ENCODE results near the gene SHISA5. TPM values are rescaled to one million over a fixed set of nuclear protein-coding genes. Genes with fewer than 3 reads are reported as not detected.
"Not testable (repeated sequence)": the region's sequence is repeated elsewhere in the genome, so short reads cannot be mapped to it uniquely, and the experiment has no call there.

Gene SHISA5
- total RNA-seq, 2 experiments from 2014 or later: 68.8 to 73.5 TPM

DNA sequence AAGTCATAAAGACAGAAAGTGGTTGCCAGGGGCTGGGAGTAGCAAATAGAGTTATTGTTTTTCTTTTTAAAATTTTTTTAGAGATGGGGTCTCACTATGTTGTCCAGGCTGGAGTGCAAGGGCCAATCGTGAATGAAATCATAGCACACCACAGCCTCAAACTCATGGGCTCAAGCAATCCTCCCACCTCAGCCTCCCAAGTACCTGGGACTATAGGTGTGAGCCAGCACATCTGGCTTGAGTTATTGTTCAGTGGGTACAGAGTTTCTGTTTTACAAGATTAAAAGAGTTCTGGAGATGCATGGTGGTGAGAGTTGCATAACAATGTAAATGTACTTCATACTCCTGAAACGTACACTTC is 29.0 kb upstream of the SHISA5 start:
- DNase-seq: no peak
- H3K4me1 Mint-ChIP-seq: no peaks in the 10 kb centered on the region
- H3K36me3 Mint-ChIP-seq: peaks cover 21% of the 10 kb centered on the region
- no peak overlapping the region for H3K4me3 Mint-ChIP-seq
- H3K9me3 Mint-ChIP-seq: no peaks in the 10 kb centered on the region
- no peak overlapping the region for H3K27ac Mint-ChIP-seq
- no peaks in the 10 kb centered on the region for H3K27me3 Mint-ChIP-seq

DNA sequence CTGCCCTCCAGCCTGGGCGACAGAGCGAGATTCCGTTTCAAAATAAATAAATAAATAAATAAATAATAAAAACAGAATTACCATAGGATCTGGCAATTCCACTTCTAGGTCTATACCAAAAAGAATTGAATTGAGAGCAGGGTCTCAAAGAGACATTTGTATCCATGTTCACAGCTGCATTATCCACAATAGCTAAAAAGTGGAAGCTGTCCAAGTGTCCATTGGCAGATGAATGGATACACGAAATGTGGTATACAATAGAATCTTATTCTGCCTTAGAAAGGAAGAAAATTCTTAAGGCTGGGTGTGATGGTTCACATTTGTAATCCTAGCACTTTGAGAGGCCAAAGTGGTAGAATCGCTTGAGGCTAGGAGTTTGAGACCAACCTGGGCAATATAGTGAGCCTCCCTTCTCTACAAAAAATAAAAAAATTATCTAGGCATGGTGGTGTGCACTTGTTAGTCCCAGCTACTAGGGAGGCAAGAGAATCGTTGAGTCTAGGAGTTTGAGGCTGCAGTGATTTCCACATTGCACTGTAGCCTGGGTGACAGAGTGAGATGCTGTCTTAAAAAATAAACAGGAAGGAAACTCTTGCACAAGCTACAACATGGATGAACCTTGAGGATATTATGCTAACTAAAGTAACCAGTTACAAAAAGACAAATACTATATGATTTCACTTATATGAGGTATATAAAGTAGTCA is 28.4 kb upstream of the SHISA5 start:
- DNase-seq: no peak
- H3K27me3 Mint-ChIP-seq: no peaks in the 10 kb centered on the region
- no peak overlapping the region for H3K27ac Mint-ChIP-seq
- H3K9me3 Mint-ChIP-seq: no peaks in the 10 kb centered on the region
- peaks cover 23% of the 10 kb centered on the region for H3K36me3 Mint-ChIP-seq
- no peaks in the 10 kb centered on the region for H3K4me1 Mint-ChIP-seq
- no peak overlapping the region for H3K4me3 Mint-ChIP-seq

DNA sequence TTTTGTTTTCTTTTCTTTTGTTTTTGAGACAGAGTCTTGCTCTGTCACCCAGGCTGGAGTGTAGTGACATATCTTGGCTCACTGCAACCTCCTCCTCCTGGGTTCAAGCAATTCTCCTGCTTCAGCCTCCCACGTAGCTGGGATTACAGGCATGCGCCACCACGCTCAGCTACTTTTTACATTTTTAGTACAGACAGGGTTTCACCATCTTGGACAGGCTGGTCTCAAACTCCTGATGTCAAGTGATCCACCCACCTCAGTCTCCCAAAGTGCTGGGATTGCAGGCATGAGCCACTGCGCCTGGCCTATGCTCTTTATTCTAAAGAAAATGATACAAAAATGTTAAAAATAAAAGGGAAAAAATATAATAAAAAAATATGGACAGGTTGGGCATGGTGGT is 26.7 kb upstream of the SHISA5 start:
- H3K36me3 Mint-ChIP-seq: peaks cover 33% of the 10 kb centered on the region
- H3K4me1 Mint-ChIP-seq, DNase-seq, H3K4me3 Mint-ChIP-seq, H3K9me3 Mint-ChIP-seq, H3K27ac Mint-ChIP-seq, H3K27me3 Mint-ChIP-seq: not testable (repeated sequence)

DNA sequence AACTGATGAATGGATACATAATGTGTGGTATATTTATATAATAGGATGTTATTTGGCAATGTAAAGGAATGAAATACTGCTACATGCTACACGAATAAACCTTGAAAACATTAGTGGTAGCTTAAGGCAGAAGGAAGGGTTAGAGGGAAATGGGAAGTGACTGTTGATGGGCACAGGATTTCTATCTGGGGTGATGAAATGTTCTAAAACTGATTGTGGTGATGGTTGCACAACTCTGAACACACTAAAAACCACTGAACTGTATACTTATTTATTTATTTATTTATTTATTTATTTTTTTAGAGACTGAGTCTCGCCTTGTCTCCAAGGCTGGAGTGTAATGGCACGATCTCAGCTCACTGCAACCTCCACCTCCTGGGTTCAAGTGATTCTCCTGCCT is 24.8 kb upstream of the SHISA5 start:
- H3K36me3 Mint-ChIP-seq: peaks cover 21% of the 10 kb centered on the region
- no peaks in the 10 kb centered on the region for H3K4me1 Mint-ChIP-seq
- no peak overlapping the region for H3K4me3 Mint-ChIP-seq
- H3K27me3 Mint-ChIP-seq: no peaks in the 10 kb centered on the region
- H3K9me3 Mint-ChIP-seq: no peaks in the 10 kb centered on the region
- no peak for DNase-seq
- H3K27ac Mint-ChIP-seq: no peak overlapping the region

DNA sequence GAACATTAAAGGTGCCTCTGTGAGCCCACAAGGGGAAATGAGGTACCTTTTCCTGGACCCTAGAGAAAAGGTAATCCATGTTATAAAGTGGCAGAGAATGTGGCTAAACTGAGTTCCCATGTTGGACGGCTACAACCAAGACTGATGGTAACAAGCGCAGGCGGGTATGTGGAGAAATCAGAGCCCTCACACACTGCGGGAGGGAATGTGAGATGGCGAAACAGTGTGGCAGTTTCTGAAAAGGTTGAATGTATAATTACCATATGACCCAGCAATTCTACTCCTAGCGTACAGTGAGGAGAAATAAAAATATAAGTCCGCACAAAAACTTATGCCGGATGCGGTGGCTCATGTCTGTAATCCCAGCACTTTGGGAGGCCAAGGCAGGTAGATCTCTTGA is 24.1 kb upstream of the SHISA5 start:
- Mint-ChIP-seq H3K36me3 (peaks cover 21% of the 10 kb centered on the region), H3K27ac (no peak overlapping the region), H3K9me3 (no peaks in the 10 kb centered on the region), H3K27me3 (no peaks in the 10 kb centered on the region), H3K4me1 (no peaks in the 10 kb centered on the region), H3K4me3 (no peak overlapping the region)
- DNase-seq: no peak

DNA sequence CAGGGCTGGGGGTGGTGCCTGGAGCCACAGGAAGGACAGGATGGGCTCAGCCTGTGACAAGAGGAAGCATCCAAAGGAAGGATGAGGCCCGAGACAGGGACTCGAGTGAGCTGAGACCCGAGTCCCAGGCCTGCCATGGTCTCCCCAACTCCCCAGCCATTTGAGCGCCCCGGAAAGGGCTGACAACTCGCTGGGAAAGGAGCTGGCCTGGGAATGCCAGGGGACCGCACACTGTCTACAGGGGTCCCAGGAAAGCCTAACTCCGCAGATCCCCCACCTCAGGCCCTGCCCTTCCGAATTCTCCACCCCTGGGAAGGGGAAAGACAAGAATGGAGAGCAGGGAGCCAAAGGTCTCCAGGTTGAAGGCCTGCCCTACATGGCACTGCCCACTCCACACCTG is 21.0 kb upstream of the SHISA5 start:
- Mint-ChIP-seq H3K4me3 (no peak overlapping the region), H3K9me3 (no peaks in the 10 kb centered on the region), H3K36me3 (peaks cover 17% of the 10 kb centered on the region), H3K27me3 (no peaks in the 10 kb centered on the region), H3K4me1 (no peaks in the 10 kb centered on the region), H3K27ac (no peak overlapping the region)
- no peak for DNase-seq

DNA sequence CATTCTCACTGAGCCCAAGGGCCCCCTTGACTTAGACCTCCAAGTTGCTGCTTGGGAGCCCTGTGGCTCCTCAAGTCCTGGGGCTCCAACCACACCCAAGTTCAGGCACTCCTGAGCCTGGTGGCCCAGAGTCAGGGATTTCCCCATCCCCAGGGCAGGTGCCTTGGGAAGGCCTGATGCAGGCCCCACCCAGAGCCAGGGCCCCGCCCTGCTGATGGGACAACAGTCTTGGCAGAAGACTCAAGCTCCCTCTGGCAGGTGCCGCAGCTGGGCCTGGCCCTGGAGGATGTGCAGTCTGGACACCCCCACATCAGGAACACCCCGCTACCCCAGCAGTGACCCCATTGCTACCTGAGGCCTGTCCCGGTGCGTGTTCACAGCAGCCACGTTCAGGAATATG is 17.7 kb upstream of the SHISA5 start:
- Mint-ChIP-seq H3K9me3 (no peaks in the 10 kb centered on the region), H3K4me1 (peaks cover 24% of the 10 kb centered on the region), H3K27me3 (no peaks in the 10 kb centered on the region), H3K27ac (no peak overlapping the region), H3K4me3 (no peak overlapping the region), H3K36me3 (peaks cover 9% of the 10 kb centered on the region)
- DNase-seq: no peak

DNA sequence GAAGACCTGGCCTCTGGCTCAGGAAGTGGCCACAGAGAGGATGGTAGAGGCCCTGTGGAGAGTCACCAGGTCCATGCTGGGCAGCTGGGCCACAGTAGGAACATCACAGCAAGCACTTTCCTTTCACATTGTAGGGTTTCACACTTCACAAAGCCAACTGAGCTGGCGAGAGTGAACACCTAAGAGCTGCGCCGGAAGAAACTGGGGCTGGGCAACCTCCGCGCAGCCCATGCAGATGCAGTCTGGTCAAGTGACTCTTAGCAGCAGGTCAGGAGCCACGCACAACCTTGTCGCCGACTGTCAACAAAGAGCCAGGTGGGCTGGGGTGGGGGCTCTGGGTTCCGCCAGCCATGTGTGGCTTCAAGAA is 15.3 kb upstream of the SHISA5 start:
- H3K9me3 Mint-ChIP-seq: no peaks in the 10 kb centered on the region
- no peaks in the 10 kb centered on the region for H3K27me3 Mint-ChIP-seq
- H3K4me1 Mint-ChIP-seq: peaks cover 44% of the 10 kb centered on the region
- no peak overlapping the region for H3K27ac Mint-ChIP-seq
- no peak for DNase-seq
- peaks cover 3% of the 10 kb centered on the region for H3K36me3 Mint-ChIP-seq
- no peak overlapping the region for H3K4me3 Mint-ChIP-seq

DNA sequence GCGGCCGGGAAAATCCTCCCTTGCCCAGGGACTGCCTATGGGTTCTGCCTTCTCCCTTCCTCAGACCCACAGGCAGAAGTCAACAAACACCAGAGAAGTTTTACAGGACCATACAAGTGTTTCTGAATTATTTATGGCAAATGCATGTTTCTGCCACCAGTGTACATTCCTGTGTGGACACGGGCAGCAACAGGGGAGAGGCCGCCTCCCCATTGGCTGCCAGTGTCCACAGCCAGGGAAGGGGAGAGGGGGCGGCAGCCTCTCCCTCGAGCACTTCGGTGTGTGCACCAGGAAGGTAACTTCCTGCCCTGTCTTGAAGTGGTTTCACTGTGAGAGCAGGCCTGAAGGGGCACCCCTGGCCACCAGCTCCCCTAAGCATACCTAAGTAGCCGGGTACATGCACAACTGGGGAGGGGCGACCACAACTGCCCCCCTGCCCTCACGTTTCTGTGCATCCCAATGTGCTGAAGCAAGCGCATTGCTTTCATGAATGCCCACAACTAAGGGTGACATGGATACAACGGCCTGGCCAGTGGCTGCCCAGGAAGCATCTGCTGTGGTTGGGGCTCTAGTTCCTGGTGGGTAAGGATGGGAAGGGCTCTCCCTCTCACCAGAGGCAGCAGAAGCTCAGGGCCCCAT is 14.8 kb upstream of the SHISA5 start:
- DNase-seq: no peak
- H3K4me3 Mint-ChIP-seq: no peak overlapping the region
- no peaks in the 10 kb centered on the region for H3K9me3 Mint-ChIP-seq
- peaks cover 3% of the 10 kb centered on the region for H3K36me3 Mint-ChIP-seq
- no peaks in the 10 kb centered on the region for H3K27me3 Mint-ChIP-seq
- H3K27ac Mint-ChIP-seq: no peak overlapping the region
- peaks cover 49% of the 10 kb centered on the region for H3K4me1 Mint-ChIP-seq

DNA sequence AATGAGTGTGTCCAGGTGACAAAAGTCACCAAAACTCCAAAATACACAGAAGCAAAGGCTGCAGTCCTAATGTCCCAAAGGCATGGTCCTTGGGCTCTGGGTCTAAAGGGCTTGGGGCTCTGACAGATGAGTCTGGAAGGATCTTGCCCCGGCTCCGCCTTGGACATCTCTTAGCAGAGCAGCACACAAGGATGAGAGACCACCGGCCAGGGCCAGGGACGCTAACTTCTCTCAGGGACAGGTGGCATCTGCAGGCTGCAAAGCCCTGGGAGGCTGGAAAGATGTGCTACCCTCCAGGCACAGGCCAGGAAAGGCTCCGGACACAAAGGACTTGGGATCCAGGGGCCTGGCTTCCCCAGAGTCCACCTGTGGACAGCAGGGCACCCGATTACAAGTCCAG is 14.1 kb upstream of the SHISA5 start:
- Mint-ChIP-seq H3K27ac (no peak overlapping the region), H3K36me3 (peaks cover 3% of the 10 kb centered on the region), H3K4me1 (peaks cover 51% of the 10 kb centered on the region), H3K4me3 (no peak overlapping the region), H3K9me3 (no peaks in the 10 kb centered on the region), H3K27me3 (no peaks in the 10 kb centered on the region)
- DNase-seq: no peak

DNA sequence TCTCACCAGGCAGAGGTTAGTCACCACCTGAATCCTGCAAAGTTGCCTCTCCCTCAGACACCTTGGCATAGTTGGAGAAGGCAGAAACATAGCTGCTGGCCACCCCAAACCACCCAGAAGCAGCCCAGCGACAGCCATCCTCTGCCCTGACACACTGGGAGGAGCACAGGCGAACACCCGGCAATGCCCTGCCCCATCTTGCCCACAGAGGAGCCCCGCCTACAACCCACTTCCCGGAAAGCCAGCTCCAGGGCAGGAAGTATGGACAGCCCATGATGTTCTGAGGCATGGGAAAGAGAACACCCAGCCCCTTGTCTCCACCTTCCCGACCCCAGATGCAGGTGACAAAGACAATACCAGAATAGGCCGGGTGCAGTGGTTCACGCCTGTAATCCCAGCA is 12.6 kb upstream of the SHISA5 start:
- Mint-ChIP-seq H3K36me3 (peaks cover 3% of the 10 kb centered on the region), H3K27me3 (no peaks in the 10 kb centered on the region), H3K27ac (no peak overlapping the region), H3K9me3 (no peaks in the 10 kb centered on the region), H3K4me1 (peaks cover 54% of the 10 kb centered on the region), H3K4me3 (no peak overlapping the region)
- DNase-seq: peak; percentile 22

DNA sequence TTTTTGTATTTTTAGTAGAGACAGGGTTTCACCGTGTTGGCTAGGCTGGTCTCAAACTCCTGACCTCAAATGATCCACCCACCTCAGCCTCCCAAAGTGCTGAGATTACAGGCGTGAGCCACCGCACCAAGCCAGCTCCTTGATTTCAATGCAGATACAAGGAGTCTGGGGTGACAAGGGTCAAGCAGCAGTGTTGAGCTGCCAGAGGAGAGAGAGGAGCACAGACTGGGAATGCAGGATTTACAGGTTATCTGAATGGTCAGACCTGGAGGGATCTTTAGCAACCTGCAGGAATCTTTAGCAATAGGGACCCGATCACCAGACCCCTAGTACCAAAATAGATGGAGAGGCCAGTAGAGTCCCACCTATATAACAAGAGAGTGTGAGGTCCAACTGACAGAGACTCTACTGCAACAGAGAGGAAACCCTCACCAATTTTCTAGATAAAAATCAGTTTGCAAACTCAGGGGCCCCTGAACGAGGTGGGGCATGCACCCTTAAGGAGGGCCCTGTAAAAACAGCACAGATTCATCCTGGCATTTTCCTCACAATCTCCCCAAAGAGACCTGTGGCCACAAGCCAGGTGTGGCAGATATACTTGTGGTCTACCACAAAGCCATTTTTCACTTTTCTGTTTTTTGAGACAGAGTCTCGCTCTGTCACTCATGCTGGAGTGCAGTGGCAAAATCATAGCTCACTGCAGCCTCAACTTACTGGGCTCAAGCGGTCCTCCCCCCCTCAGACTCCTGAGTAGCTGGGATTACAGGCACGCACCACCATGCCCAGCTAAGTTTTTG is 10.7 kb upstream of the SHISA5 start:
- DNase-seq: peak; percentile 14
- H3K4me1 Mint-ChIP-seq: peaks cover 51% of the 10 kb centered on the region
- H3K27ac Mint-ChIP-seq: no peak overlapping the region

DNA sequence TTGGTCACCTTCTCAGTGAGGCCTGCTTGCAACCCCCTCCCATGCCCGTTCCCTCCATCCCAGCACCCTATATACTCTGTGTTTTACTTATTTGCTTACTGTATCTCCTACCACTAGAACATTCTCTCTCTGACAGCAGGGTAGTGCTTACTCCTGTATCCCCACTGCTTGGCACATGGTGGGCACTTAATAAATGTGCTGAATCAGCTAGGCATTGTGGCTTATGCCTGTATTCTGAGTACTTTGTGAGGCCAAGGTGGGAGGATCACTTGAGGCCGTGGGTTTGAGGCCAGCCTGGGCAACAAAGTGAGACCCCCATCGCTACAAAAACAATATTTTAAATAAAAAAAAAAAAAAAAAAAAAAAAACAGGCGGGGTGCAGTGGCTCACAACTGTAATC is 7.6 kb upstream of the SHISA5 start:
- Mint-ChIP-seq H3K27ac (no peak overlapping the region), H3K9me3 (no peaks in the 10 kb centered on the region), H3K4me3 (no peak overlapping the region), H3K4me1 (peaks cover 43% of the 10 kb centered on the region), H3K36me3 (no peaks in the 10 kb centered on the region), H3K27me3 (no peaks in the 10 kb centered on the region)
- DNase-seq: no peak

More for the DNA sequence above, 10.7 kb upstream of the SHISA5 start:
- no peaks in the 10 kb centered on the region for H3K27me3 Mint-ChIP-seq
- H3K4me3 Mint-ChIP-seq: no peak overlapping the region
- H3K36me3 Mint-ChIP-seq: peaks cover 3% of the 10 kb centered on the region
- H3K9me3 Mint-ChIP-seq: no peaks in the 10 kb centered on the region

DNA sequence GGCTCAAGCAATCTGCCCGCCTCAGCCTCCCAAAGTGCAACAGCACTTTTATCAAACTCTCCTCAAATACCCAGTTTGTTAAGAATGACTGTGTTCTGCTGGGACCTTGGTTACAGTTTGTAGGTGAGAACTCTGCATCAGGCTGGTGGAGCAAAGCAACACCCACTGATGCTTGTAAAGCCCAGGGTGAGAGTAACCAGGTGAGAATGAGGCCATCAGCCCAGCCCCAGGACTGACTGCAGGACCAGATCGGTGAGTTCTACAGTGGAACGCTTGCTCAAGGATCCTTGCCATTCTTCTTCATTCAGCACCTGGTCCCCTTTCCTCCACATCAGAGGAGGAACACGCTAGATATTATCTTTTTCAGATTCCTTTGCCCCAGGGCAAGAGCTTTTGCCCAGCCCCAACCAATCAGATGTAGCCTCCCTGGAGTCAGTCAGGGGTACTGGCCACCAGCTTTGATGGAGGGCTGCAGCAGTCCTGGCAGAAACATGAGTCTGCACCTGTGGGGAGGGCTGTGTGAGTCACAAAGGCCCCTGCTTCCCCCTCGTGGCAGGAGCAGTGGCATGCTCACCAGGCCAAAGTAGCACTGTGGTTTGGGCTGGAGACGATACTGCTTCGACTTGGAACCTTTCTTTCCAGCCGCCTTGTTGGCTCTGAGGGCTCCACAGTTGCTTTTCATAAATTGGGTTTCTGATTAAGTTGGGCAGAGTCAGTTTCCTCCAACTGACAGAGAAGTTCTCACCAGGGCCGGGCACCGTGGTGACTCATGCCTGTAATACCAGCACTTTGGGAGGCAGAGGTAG is 3.5 kb upstream of the SHISA5 start:
- no peaks in the 10 kb centered on the region for H3K9me3 Mint-ChIP-seq
- no peaks in the 10 kb centered on the region for H3K27me3 Mint-ChIP-seq
- DNase-seq: peak; percentile 76
- H3K27ac Mint-ChIP-seq: peak overlapping the region; percentile 56
- H3K4me3 Mint-ChIP-seq: no peak overlapping the region
- H3K4me1 Mint-ChIP-seq: peaks cover 34% of the 10 kb centered on the region
- H3K36me3 Mint-ChIP-seq: no peaks in the 10 kb centered on the region

DNA sequence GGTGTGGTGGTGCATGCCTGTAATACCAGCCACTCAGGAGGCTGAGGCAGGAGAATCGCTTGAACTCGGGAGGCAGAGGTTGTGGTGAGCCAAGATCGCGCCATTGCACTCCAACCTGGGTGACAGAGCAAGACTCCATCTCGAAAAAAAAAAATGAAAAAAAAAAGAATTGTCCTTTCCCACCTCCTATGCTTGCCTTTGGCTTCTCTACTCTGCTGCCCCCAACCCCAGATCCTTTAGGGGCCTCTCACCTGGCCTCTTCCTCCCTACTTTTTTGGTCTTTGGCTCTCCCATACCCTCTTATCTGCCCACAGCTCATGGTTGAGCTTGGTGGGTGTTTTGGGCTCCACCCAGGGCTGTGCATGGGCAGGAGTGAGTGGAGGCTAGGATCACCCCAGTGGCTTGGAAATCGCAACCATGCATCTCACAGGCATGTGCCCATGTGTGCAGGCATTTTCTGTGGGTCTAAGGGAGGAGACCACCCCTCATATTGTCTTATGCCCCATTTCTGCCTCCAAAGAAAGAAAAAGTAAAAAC is 2.1 kb upstream of the SHISA5 start:
- no peaks in the 10 kb centered on the region for H3K36me3 Mint-ChIP-seq
- DNase-seq: no peak
- H3K27ac Mint-ChIP-seq: no peak overlapping the region
- H3K4me1 Mint-ChIP-seq: peaks cover 31% of the 10 kb centered on the region
- H3K4me3 Mint-ChIP-seq: no peak overlapping the region
- no peaks in the 10 kb centered on the region for H3K27me3 Mint-ChIP-seq
- no peaks in the 10 kb centered on the region for H3K9me3 Mint-ChIP-seq
